Activated CD4-positive, alpha-beta T cell treated with anti-CD3 and anti-CD28 coated beads, Interleukin-2, amount 50 U/mL, for 48 hours (primary cell): ENCODE results near the gene DDB1.
A peak's percentile ranks its signal among the peaks of the same experiment; 100 is the strongest.

Source experiments
- DNase-seq, 2 experiments: peaks; one replicate each; pipeline ENCODE4 v3.0.0-alpha.2; 2020

Gene DDB1

GRCh38 chr11:61354208-61354607 lies 21.3 kb upstream of the DDB1 start:
- DNase-seq = no peak

DNA sequence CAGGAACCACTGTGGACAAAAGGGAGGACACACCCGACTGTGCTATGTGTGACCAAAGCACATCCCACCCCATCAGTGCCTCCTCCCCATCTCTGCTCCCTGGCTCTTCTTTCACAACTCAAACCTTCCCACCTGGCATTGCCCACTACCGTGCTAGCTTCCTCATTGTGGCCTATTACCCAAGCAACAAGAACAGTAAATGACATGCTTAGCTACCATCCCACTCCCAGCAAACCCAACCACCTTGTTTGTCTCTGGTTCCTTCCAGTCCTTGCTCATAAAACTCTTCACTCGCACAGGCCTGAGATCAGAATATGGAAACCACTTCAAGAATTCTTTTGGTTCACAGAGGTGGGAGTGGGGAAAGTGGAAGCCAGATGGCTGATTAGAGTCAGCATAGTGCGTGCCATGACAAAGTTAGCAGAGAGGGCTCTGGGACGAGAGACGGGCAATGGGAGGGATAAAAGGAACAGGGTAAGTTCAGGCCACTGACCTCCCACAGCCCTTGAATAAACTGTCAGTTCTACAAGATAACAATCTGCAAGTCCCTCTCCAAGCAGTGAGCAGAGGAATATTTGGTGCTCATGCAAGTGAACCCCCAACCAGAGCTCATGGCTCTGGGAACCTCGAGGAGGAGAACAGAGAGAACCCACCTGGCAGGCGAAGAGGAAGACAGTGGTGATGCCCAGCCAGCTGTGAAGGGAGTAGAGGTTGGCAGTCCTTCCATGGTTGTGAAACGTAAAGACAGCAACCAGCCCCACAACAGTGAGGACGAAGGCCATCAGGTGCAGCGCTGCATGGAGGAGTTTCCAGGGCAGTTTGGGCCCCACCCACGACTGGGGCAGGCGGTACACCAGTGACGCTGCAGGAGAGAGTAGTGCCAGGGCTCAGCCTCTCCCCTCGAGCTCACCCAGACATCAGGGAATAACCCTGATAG lies 20.5 kb upstream of the DDB1 start:
- no peak for DNase-seq

DNA sequence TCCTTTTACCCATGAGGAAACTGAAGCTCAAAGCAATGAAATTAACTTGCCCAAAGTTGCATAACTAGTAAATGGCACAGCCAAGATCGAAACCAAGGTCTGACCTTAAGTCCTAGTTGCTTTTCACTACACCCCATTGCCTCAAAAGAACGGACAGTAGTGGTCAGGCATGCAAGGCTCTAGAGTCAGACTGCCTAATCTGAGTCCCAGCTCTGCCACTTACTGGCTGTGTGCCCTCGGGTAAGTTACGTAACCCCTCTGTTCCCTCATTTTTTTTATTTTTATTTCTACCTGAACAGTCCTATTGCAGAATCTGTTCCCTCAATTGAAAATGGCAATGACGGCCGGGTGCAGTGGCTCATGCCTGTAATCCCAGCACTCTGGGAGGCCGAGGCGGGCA lies 19.1 kb upstream of the DDB1 start:
- no peak for DNase-seq

GRCh38 chr11:61350803-61351202 lies 17.9 kb upstream of the DDB1 start:
- no peak for DNase-seq

DNA sequence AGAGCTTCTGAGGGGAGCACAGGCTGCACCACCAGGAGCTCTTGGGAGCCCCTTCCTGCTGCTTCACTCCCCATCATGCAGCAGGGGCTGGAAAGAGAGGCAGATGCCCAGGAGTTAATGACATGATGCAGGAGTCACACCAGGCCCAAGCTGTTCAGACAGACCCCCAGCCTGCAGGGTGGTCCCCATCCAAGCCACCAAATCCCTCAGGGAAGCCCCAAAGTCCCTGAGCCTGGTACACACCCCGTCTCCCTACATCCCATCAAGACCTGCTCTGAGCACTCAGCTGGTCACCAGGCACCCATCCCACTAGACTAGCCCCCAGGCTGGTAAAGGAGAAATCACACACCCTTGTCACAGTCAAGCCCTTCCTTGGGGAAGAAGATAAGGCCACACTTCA lies 17.4 kb upstream of the DDB1 start:
- no peak for DNase-seq

DNA sequence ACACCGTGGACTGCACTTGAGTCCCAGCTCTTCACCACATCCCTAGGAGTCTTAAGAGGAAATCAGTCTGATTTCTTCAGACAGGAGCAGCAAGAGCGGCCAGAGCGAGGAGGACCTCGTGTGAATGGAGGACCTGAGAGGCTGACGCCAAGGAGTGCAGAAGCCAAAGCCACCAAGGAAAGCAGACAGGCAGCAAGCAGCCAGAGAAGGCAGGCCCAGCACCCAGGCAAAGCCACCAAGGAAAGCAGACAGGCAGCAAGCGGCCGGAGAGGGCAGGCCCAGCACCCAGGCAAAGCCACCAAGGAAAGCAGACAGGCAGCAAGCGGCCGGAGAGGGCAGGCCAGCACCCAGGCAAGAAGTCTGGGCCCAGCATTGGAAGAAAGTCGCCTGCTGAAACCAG lies 17.0 kb upstream of the DDB1 start:
- DNase-seq = no peak

DNA sequence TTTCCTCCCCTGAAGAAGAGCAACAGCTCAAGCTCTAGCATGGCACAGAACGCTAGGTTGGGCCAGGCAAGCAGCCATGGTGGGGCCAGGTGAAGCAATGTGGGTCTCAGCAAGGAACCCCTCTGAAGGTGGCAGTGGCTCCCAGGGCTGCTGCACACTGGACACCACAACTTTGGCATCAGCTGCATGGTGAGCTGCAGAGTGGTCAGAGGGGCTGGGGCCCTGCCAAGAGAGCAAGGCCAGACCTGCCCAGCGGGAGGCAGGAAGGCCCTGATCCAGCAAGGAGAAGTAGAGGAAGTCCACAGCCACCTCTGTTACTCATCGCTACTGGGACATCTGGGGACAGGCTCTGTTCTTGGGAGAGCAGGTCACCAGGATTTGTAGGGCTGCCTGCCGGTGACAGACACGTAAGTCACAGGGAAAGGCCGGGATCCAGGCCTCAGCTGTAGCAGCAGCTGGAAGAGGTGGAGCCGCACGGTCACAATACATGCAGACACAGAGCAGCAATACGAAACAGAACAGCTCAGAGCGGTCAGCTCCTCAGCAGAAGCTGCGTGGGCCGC lies 16.4 kb upstream of the DDB1 start:
- DNase-seq = no peak

GRCh38 chr11:61347916-61348461 lies 15.1 kb upstream of the DDB1 start:
- DNase-seq = no peak

DNA sequence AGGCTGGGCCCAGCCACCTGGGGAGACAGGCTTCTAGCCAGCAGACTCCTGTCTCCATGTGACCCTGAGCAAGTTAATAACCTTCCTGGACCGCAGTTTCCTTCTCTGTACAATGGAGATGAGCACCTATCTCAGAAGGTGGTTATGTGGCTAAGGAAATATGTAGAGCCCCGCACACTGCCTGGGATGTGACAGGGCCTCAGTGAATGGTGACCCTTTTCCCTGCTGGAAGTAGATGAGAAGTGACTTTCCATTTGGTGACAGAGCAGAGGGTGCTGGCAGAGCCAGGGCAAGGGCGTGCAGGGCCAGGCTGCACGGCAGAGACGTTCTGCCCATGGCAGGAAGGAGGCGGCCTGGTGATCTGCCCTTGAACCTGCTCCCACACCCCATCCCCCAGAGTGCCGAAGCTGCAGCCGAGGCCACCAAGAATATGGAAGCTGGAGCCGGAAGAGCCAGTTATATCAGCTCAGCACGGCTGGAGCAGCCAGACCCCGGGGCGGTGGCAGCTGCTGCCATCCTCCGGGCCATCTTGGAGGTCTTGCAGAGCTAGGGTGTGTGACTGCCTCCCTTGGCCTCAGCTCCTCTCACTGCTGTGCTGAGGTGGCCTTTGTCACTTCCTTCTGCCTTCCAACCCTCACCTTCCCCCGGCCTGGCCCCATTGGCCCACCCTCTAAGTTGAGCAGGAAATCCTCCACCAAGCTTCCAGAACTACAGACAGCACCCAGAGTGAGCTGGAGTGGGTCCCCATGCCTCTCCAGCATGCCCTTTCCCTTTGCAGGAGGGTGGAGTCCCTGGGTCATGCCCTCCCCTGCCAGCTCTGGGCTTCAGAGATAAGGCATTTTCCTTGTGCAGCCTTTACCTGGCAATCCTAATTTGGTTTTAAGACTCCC lies 13.3 kb upstream of the DDB1 start:
- no peak for DNase-seq

DNA sequence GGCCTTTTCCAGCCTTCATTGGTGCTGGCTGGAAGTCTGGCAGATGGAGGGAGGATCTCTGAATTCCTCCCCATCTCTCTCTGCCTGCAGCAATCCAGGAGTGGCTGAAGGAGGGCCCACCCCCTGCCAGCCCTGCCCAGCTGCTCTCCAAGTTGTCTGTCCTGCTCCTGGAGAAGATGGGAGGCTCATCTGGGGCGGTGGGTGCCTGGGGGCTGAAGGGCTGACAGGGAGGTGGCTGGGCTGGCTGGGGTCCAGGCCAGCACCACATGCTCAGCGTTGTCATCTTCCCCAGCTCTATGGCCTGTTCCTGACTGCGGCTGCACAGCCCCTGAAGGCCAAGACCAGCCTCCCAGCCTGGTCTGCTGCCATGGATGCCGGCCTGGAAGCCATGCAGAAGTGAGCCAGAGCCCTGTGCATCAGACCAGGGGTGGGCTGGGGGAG lies 12.3 kb upstream of the DDB1 start:
- no peak for DNase-seq

DNA sequence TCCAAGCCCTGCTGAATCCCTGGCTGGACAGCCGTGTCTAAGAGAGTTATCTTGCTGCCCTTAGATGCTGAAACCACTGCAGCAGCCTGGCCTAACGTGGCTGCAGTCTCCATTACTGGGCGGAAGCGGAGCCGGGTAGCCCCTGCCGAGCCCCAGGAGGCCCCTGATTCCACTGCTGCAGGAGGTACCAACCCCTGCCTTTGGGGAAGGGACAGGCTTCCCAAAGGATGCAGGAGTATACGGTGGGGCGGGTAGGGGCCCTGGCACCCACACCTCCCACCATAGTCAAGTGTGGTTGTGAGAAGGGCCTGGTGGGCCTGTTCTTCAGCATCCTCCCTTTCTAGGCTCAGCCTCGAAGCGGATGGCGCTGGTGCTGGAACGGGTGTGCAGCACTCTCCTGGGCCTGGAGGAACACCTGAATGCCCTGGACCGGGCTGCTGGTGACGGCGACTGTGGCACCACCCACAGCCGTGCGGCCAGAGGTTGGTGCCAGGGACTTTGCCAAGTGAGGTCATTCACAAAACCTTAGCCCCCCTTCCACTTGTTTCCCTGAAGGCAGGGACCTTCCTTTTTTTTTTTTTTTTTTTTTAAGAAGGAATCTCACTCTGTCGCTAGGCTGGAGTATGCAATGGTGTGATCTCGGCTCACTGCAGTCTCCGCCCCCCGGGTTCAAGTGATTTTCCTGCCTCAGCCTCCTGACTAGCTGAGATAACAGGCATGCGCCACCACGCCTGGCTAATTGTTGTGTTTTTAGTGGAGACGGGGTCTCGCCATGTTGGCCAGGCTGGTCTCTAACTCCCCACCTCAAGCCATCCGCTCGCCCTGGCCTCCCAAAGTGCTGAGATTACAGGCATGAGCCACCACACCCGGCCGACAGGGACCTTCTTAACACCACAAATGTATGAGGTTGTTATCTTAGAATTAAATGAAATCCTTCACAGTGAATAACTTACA lies 11.2 kb upstream of the DDB1 start:
- no peak for DNase-seq

- DNase-seq = no peak
Observed at GRCh38 chr11:61342207-61342803, 9.4 kb upstream of the DDB1 start.

GRCh38 chr11:61341706-61342105 lies 8.8 kb upstream of the DDB1 start:
- no peak for DNase-seq

GRCh38 chr11:61340979-61341378 lies 8.1 kb upstream of the DDB1 start:
- DNase-seq = no peak

DNA sequence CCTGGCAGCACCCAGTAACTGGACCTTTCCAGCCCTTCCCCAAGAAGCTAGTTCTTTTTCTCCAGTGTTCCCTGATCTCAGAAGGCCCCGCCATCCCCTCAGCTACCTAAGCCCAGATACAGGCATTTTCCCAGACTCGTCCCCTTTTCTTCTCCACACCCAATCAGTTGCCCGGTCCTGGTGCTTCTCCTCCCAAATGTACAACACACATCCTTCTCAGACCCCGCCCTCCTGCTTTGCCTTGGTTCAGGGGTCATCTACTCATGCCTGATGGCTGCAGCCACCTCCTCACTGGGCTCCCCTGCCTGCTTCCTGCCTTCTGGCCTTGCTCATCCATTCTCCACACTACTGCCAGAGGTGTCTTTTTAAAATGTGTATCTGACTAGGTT lies 6.6 kb upstream of the DDB1 start:
- DNase-seq = no peak

DNA sequence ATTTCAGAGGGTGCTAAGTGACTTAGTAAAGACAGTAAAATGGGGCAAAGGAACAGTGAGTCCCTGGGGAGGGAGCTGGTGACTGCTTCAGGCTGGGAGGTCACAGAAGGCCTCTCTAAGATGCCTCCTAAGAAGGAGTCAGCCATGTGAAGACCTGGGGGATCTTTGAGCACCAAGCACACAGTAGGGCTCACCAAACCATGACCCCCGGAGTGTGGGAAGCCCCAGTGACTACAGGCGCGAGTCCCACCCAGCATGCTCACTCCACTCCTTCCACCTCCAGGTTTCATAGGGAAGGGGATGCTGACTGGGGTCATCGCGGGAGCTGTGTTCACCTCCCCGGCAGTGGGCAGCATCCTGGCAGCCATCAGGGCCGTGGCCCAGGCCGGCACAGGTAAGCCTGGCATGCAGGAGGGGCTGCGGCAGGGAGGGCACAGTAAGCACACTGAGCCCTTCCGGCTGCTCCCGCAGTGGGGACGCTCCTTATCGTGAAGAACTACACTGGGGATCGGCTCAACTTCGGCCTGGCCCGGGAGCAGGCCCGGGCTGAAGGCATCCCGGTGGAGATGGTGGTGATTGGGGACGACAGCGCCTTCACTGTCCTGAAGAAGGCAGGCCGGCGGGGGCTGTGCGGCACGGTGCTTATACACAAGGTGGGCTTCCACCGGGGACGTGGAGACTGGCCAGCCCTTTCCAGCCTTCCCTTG lies 6.0 kb upstream of the DDB1 start:
- no peak for DNase-seq

- DNase-seq = no peak
Observed at GRCh38 chr11:61337706-61338470, 5.0 kb upstream of the DDB1 start.

DNA sequence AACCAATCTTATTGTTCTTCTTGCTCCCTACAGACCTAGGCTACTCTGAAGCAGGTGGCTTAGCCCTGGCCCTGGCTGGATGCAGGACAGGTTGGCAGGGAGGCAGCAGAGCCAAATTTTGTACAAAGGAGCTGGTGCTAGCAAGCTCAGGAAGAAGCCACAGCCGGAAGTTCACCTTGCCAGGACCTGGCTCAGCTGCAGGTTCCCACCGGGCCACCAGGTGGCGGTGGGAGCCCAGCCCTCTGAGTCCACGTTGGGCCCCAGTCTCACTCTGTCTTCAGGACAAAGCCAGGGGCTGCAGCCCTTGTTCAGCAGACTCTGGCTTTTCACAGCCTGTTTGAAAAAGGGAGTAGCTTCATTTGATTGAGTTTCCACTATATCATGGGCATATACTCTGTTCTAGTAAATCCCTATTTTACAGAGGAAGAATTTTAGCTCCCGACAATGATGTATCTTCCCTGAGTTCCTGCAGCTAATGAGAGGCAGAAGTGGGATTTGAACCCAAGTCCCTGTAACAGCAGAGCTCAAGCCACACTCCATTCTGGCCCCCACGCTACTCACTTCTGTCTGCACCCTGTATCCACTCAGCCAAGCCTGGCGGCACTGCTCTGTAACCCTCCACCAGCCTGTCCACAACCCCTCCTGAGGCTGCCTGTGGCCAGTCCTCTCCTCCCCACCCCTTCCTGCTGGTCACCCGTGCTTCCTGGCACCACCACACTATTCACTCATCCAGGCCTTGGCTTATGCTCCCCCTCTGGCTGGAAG lies 3.4 kb upstream of the DDB1 start:
- peak; percentile 80 to 85 for DNase-seq

DNA sequence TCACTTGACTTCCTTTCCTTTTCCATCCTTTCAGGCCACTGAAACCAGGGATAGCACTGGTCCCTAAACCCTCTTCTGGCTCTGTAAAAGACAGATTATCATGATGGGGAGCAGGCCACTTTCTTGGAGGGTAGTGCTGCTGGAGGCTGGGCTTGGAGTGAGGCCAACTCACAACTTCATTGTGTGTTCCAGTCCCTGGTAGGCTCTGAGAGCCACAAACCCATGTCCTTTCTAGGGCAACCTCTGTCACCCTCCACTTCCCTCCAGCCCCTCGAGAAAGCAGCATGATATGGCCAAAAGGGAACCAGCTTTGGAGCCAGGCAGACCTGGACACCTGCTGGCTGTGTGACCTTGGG lies 2.4 kb upstream of the DDB1 start:
- no peak for DNase-seq
